Uterus (tissue), 2 donors: ENCODE results near the gene MET.

Experiments
- CTCF ChIP-seq, 4 experiments: fragments of 200-600 bp in 2 of 4; fragments of 450-650 bp in 2 of 4; sonication (generic) in 2 of 4; IDR thresholded peaks; one replicate each; pipeline ENCODE4 v1.5.1; 2016 to 2019; ENCODE audit warnings: antibody characterized with exemption in 4 of 4, mild to moderate bottlenecking in 2 of 4, moderate library complexity in 1 of 4
- POLR2A ChIP-seq, 2 donors: fragments of 450-650 bp; IDR thresholded peaks; one replicate each; pipeline ENCODE4 v1.6.1; 2016; ENCODE audit warnings: antibody characterized with exemption in 2 of 2, mild to moderate bottlenecking in 1 of 2, moderate library complexity in 1 of 2

- no peak for TF ChIP-seq POLR2A (IDR thresholded peaks at IDR 0.05)
- no peak for TF ChIP-seq CTCF (IDR thresholded peaks at IDR 0.05)
These were observed 56.4 kb downstream of the MET start for GRCh38 chr7:116728413-116728812.
